ENCODE measurements around the gene BLOC1S3. TPM values are rescaled to one million over a fixed set of nuclear protein-coding genes. Genes with fewer than 3 reads are reported as not detected.

BLOC1S3 gene
- polyA plus RNA-seq, 2 of the 4 experiments (the other 2 are of a cell fraction), result 7.5 to 12.2 TPM

DNA sequence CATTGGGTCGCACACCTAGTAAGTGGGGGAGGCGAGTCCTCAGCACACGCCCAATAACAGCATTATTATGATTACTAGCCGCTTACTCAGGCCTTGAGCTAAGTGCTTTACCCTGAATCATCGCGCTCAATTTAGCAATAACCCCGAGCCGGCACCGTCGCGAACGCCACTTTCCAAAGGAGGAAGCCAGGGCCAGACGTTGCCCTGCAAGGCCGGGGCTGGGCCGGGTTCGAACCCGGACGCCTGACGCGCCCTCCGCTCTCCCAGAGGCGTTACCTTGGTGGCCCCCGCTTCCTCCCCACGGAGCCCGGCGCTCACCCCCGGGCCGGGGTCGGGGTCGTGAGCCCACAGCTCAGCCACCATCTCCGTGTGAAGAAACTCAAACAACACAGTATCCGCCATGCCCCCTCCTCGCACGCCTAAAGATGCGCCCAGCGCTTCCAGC, 745 bp upstream of the BLOC1S3 start, which contains the start of gene TRAPPC6A:
TSS of gene TRAPPC6A (minus strand) at position 421 of the 445 bp plus-strand sequence. CDS start at position 402, 19 bp downstream.
- ATAC-seq (peak; percentile 21 to 33), FAIRE-seq (no peak), DNase-seq (ENCODE audit: low read depth in 1 of 2, low spot score in 1 of 2) (peak; percentile 64 to 74)
- Histone ChIP-seq H3K4me3 (peak within 1 kb of the TSS; percentile 71), H3K4me2 (peak within 1 kb of the TSS; percentile 92), H3K9me3 (no peaks in the 10 kb centered on the region), H3K4me1 (peaks cover 11% of the 10 kb centered on the region; the same call in 2 of the 3 replicates), H3K27ac (peak within 1 kb of the TSS; percentile 76 to 85)
- CTCF ChIA-PET, result interaction anchor here (0.6 to 2.5 kb wide), 15 partner anchors 10 to 261 kb away, joined by 3 to 18 read pairs (median 4); partner anchors contain the start of genes NKPD1 and PPP1R13L
- under 1% methylated on average over 24 of the region's 36 CpGs for WGBS (ENCODE audit: missing lambda C conversion rate)
- POLR2A ChIA-PET, result interaction anchor here (0.6 to 3.3 kb wide), 14 partner anchors 9 to 515 kb away, joined by 3 to 23 read pairs (median 3); partner anchors contain the start of genes GEMIN7 and PPP1R37
- no peak for TF ChIP-seq ZC3H11A (IDR thresholded peaks at IDR 0.05)
- TF ChIP-seq HES2 (IDR thresholded peaks at IDR 0.05), result no peak
- no peak for TF ChIP-seq ZFP36 (IDR thresholded peaks at IDR 0.05; ENCODE audit: borderline replicate concordance, partially characterized antibody)
- TF ChIP-seq BHLHE40 (IDR thresholded peaks at IDR 0.05; ENCODE audit: low read depth, low read length), result no peak
- no peak for TF ChIP-seq CHD4 (IDR thresholded peaks at IDR 0.05; ENCODE audit: borderline replicate concordance)
- TF ChIP-seq FOSL2 (IDR thresholded peaks at IDR 0.05), result no peak
- peak; percentile 47; the same call in 1 of the 2 replicates for TF ChIP-seq FOSL2 (CRISPR knock-in tag; IDR thresholded peaks at IDR 0.05)
- TF ChIP-seq HOXB13 (CRISPR knock-in tag; IDR thresholded peaks at IDR 0.05; ENCODE audit: low read depth), result no peak
- TF ChIP-seq BCL3 (IDR thresholded peaks at IDR 0.05), result 0 out of 3 replicates have a peak, but pooled peaks have one; percentile 43
- no peak for TF ChIP-seq CTCF (IDR thresholded peaks at IDR 0.05)
- TF ChIP-seq RCOR1 (IDR thresholded peaks at IDR 0.05; ENCODE audit: low read depth, low read length), result no peak
- no peak for TF ChIP-seq ZSCAN20 (CRISPR knock-in tag; IDR thresholded peaks at IDR 0.05)
- peak; percentile 64; the same call in 1 of the 2 replicates for TF ChIP-seq KDM5A (IDR thresholded peaks at IDR 0.05)
- TF ChIP-seq, protein P1, sequence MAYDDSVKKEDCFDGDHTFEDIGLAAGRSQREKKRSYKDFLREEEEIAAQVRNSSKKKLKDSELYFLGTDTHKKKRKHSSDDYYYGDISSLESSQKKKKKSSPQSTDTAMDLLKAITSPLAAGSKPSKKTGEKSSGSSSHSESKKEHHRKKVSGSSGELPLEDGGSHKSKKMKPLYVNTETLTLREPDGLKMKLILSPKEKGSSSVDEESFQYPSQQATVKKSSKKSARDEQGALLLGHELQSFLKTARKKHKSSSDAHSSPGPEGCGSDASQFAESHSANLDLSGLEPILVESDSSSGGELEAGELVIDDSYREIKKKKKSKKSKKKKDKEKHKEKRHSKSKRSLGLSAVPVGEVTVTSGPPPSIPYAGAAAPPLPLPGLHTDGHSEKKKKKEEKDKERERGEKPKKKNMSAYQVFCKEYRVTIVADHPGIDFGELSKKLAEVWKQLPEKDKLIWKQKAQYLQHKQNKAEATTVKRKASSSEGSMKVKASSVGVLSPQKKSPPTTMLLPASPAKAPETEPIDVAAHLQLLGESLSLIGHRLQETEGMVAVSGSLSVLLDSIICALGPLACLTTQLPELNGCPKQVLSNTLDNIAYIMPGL (CRISPR knock-in tag; IDR thresholded peaks at IDR 0.05; ENCODE audit: borderline replicate concordance), result no peak
- no peak for TF ChIP-seq ESRRA (IDR thresholded peaks at IDR 0.05; ENCODE audit: borderline replicate concordance, low read length)
- TF ChIP-seq PBX3 (IDR thresholded peaks at IDR 0.05), result no peak
- TF ChIP-seq, protein P2, sequence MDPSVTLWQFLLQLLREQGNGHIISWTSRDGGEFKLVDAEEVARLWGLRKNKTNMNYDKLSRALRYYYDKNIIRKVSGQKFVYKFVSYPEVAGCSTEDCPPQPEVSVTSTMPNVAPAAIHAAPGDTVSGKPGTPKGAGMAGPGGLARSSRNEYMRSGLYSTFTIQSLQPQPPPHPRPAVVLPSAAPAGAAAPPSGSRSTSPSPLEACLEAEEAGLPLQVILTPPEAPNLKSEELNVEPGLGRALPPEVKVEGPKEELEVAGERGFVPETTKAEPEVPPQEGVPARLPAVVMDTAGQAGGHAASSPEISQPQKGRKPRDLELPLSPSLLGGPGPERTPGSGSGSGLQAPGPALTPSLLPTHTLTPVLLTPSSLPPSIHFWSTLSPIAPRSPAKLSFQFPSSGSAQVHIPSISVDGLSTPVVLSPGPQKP (IDR thresholded peaks at IDR 0.05; ENCODE audit: low read depth, low read length), result no peak
- TF ChIP-seq RFX5 (IDR thresholded peaks at IDR 0.05), result no peak
- TF ChIP-seq CBX2 (IDR thresholded peaks at IDR 0.05; ENCODE audit: borderline replicate concordance, low read depth), result no peak
- no peak for TF ChIP-seq POLR2AphosphoS2 (conservative IDR thresholded peaks at IDR 0.05; ENCODE audit: low read length)
- TF ChIP-seq GATA3 (IDR thresholded peaks at IDR 0.05; ENCODE audit: borderline replicate concordance), result no peak
- TF ChIP-seq HOXB5 (CRISPR knock-in tag; IDR thresholded peaks at IDR 0.05), result no peak
- TF ChIP-seq, protein P3, sequence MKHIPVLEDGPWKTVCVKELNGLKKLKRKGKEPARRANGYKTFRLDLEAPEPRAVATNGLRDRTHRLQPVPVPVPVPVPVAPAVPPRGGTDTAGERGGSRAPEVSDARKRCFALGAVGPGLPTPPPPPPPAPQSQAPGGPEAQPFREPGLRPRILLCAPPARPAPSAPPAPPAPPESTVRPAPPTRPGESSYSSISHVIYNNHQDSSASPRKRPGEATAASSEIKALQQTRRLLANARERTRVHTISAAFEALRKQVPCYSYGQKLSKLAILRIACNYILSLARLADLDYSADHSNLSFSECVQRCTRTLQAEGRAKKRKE (CRISPR knock-in tag; IDR thresholded peaks at IDR 0.05; ENCODE audit: low read depth), result no peak
- TF ChIP-seq POLR2A (IDR thresholded peaks at IDR 0.05; ENCODE audit: low read length), result peak; percentile 52
- TF ChIP-seq HOXA7 (CRISPR knock-in tag; IDR thresholded peaks at IDR 0.05), result no peak
- TF ChIP-seq SREBF2 (IDR thresholded peaks at IDR 0.05), result no peak
- TF ChIP-seq, protein P4, sequence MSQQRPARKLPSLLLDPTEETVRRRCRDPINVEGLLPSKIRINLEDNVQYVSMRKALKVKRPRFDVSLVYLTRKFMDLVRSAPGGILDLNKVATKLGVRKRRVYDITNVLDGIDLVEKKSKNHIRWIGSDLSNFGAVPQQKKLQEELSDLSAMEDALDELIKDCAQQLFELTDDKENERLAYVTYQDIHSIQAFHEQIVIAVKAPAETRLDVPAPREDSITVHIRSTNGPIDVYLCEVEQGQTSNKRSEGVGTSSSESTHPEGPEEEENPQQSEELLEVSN (IDR thresholded peaks at IDR 0.05; ENCODE audit: borderline replicate concordance, low read depth), result no peak; the same call in 1 of the 2 replicates
- TF ChIP-seq, protein P5, sequence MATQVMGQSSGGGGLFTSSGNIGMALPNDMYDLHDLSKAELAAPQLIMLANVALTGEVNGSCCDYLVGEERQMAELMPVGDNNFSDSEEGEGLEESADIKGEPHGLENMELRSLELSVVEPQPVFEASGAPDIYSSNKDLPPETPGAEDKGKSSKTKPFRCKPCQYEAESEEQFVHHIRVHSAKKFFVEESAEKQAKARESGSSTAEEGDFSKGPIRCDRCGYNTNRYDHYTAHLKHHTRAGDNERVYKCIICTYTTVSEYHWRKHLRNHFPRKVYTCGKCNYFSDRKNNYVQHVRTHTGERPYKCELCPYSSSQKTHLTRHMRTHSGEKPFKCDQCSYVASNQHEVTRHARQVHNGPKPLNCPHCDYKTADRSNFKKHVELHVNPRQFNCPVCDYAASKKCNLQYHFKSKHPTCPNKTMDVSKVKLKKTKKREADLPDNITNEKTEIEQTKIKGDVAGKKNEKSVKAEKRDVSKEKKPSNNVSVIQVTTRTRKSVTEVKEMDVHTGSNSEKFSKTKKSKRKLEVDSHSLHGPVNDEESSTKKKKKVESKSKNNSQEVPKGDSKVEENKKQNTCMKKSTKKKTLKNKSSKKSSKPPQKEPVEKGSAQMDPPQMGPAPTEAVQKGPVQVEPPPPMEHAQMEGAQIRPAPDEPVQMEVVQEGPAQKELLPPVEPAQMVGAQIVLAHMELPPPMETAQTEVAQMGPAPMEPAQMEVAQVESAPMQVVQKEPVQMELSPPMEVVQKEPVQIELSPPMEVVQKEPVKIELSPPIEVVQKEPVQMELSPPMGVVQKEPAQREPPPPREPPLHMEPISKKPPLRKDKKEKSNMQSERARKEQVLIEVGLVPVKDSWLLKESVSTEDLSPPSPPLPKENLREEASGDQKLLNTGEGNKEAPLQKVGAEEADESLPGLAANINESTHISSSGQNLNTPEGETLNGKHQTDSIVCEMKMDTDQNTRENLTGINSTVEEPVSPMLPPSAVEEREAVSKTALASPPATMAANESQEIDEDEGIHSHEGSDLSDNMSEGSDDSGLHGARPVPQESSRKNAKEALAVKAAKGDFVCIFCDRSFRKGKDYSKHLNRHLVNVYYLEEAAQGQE (IDR thresholded peaks at IDR 0.05), result no peak

All from A549 (cell line).